HG03342 (cell line): ENCODE measurements around the gene PNISR.
A peak's percentile ranks its signal among the peaks of the same experiment; 100 is the strongest.
"Not testable (repeated sequence)": the region's sequence is repeated elsewhere in the genome, so short reads cannot be mapped to it uniquely, and the experiment has no call there.

ENCODE experiments used
- ATAC-seq: cut with Tn5 transposase; IDR thresholded peaks from one replicate; pipeline ENCODE4 v1.9.1; 2021; ENCODE audit warnings: mild to moderate bottlenecking, moderate library complexity; ENCODE audit not compliant: unreplicated experiment

The PNISR gene

GRCh38 chr6:99424761-99425646, at the start of gene PNISR:
Gene PNISR (minus strand): TSS chr6:99425308. CDS start chr6:99414659, 10,649 bp downstream.
- ATAC-seq = peak; percentile 85

GRCh38 chr6:99473730-99474129, 48.6 kb upstream of the PNISR start:
- ATAC-seq = no peak

- ATAC-seq = no peak
Measured at GRCh38 chr6:99471638-99472037, 46.5 kb upstream of the PNISR start.

- no peak for ATAC-seq
Measured at GRCh38 chr6:99467509-99468106, 42.5 kb upstream of the PNISR start.

GRCh38 chr6:99459133-99459532, 34.0 kb upstream of the PNISR start:
- not testable (repeated sequence) for ATAC-seq

GRCh38 chr6:99458319-99458718, 33.2 kb upstream of the PNISR start:
- peak; percentile 53 for ATAC-seq

- no peak for ATAC-seq
Measured at GRCh38 chr6:99446076-99446475, 21.0 kb upstream of the PNISR start.

- peak; percentile 90 for ATAC-seq
Measured at GRCh38 chr6:99434702-99435530, 9.8 kb upstream of the PNISR start.

GRCh38 chr6:99432877-99433276, 7.8 kb upstream of the PNISR start:
- ATAC-seq = no peak

- no peak for ATAC-seq
Measured at GRCh38 chr6:99431901-99432300, 6.8 kb upstream of the PNISR start.

- no peak for ATAC-seq
Measured at GRCh38 chr6:99427988-99428387, 2.9 kb upstream of the PNISR start.

- ATAC-seq = no peak
Measured at GRCh38 chr6:99426451-99426757, 1.3 kb upstream of the PNISR start.

GRCh38 chr6:99425647-99426450, 741 bp upstream of the PNISR start:
- peak; percentile 52 for ATAC-seq

GRCh38 chr6:99424022-99424421, 1.1 kb downstream of the PNISR start:
- ATAC-seq = no peak

- no peak for ATAC-seq
Measured at GRCh38 chr6:99422912-99423311, 2.2 kb downstream of the PNISR start.

GRCh38 chr6:99416892-99417767, 8.0 kb downstream of the PNISR start:
- ATAC-seq = peak; percentile 92

- no peak for ATAC-seq
Measured at GRCh38 chr6:99416226-99416625, 8.9 kb downstream of the PNISR start.

GRCh38 chr6:99415446-99415845, 9.7 kb downstream of the PNISR start:
- no peak for ATAC-seq

GRCh38 chr6:99412065-99412464, 13.0 kb downstream of the PNISR start:
- no peak for ATAC-seq

- no peak for ATAC-seq
Measured at GRCh38 chr6:99409672-99410071, 15.4 kb downstream of the PNISR start.
